NB4 (cell line): Measurements from ENCODE around the gene TTC33.

Source experiments
- DNase-seq: peaks from one replicate; pipeline ENCODE4 v3.0.0; 2010; ENCODE audit warnings: low read depth
- H3K4me3 ChIP-seq: one replicate; pipeline ENCODE4 v1.5.1; 2011; ENCODE audit warnings: mild to moderate bottlenecking, low read depth, low read length, moderate library complexity
- CTCF ChIP-seq: IDR thresholded peaks from one replicate; pipeline ENCODE4 v1.5.1; 2012; ENCODE audit warnings: low read depth, low read length
- MAX ChIP-seq: IDR thresholded peaks from 2 replicates; pipeline ENCODE4 v1.6.1; 2011; ENCODE audit warnings: low read depth, low read length
- MYC ChIP-seq: IDR thresholded peaks from 2 replicates; pipeline ENCODE4 v1.6.1; 2011; ENCODE audit warnings: low read depth, low read length
- POLR2A ChIP-seq: IDR thresholded peaks from 2 replicates; pipeline ENCODE4 v1.6.1; 2011; ENCODE audit warnings: mild to moderate bottlenecking; ENCODE audit not compliant: insufficient read length; ENCODE audit errors: extremely low read depth

Gene TTC33

DNA sequence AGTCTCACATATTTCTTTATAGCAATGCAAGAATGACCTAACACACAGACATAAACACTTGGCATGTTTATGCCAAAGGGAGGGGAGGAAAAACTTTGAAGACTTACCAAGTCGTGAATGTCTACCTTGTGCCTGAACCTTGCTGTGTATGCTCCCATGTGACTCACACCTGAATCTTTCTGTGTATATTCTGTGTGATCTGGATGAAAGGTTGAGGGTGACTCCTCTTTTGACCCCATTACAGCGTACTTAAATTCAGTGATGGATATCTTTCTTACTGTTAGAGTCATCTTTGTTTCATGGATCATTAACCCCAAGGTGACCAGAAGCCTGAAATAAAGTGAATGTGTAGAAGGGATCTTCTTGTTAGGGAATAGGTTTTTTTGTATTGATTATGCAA lies 129.0 kb downstream of the TTC33 start:
- TF ChIP-seq MAX, result no peak
- no peak for TF ChIP-seq CTCF
- TF ChIP-seq POLR2A, result no peak
- TF ChIP-seq MYC, result no peak
- H3K4me3 ChIP-seq, result no peak overlapping the region
- no peak for DNase-seq

GRCh38 chr5:40623480-40624420 lies 132.0 kb downstream of the TTC33 start:
- H3K4me3 ChIP-seq, result no peak overlapping the region
- DNase-seq, result no peak
- no peak for TF ChIP-seq MAX
- no peak for TF ChIP-seq CTCF
- TF ChIP-seq POLR2A, result no peak
- TF ChIP-seq MYC, result no peak

GRCh38 chr5:40622463-40623252 lies 133.1 kb downstream of the TTC33 start:
- no peak for DNase-seq
- TF ChIP-seq POLR2A, result no peak
- TF ChIP-seq MYC, result no peak
- no peak for TF ChIP-seq MAX
- TF ChIP-seq CTCF, result no peak
- H3K4me3 ChIP-seq, result no peak overlapping the region

DNA sequence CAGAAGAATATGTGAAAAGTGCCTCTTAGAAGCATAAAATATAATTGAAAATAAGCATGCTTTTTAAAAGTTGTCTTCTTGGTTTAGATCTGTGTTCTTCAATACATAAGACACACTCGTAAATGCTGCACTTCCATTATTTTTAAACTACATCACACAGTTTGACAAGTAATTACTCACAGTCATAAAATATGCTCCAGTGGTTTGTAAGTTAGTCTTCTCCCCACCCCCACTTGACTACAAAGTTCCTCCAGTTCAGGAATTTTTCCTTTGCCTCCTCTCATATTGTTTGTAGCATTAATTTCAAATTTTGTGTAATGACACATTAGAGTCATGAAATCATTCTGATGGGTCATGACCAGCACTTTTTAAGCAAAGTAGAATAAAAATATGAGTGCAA lies 136.3 kb downstream of the TTC33 start:
- TF ChIP-seq CTCF, result no peak
- no peak for TF ChIP-seq POLR2A
- no peak for TF ChIP-seq MAX
- no peak for TF ChIP-seq MYC
- H3K4me3 ChIP-seq, result no peak overlapping the region
- DNase-seq, result peak; percentile 15

- DNase-seq, result no peak
- no peak for TF ChIP-seq CTCF
- TF ChIP-seq MYC, result no peak
- no peak for TF ChIP-seq POLR2A
- TF ChIP-seq MAX, result no peak
- no peak overlapping the region for H3K4me3 ChIP-seq
Observed at GRCh38 chr5:40618926-40619325, 136.8 kb downstream of the TTC33 start.
